Measurements from ENCODE around the gene GHRL.
"Not testable (repeated sequence)": the region's sequence is repeated elsewhere in the genome, so short reads cannot be mapped to it uniquely, and the experiment has no call there.

Gene GHRL

DNA sequence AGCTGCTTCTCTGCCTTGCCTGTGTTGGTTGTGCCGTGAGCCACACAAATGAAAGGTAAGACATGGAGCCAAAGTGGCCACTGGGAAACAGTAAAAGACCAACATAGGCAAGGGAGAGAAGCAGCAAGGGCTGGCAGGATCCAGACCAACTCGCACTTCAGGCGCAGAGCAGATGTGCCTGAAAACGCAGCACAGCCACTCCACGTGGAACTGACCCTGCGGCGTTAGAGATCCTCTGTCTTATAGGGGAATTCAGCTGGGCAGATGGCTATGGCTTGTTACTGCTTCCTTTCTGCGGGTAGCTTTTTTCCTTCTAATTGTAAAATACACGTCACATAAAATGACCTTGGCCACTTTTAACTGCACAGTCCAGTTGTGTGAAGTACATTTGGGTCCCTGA, 10.4 kb upstream of the GHRL start:
- TF ChIP-seq, protein P1, sequence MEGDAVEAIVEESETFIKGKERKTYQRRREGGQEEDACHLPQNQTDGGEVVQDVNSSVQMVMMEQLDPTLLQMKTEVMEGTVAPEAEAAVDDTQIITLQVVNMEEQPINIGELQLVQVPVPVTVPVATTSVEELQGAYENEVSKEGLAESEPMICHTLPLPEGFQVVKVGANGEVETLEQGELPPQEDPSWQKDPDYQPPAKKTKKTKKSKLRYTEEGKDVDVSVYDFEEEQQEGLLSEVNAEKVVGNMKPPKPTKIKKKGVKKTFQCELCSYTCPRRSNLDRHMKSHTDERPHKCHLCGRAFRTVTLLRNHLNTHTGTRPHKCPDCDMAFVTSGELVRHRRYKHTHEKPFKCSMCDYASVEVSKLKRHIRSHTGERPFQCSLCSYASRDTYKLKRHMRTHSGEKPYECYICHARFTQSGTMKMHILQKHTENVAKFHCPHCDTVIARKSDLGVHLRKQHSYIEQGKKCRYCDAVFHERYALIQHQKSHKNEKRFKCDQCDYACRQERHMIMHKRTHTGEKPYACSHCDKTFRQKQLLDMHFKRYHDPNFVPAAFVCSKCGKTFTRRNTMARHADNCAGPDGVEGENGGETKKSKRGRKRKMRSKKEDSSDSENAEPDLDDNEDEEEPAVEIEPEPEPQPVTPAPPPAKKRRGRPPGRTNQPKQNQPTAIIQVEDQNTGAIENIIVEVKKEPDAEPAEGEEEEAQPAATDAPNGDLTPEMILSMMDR (IDR thresholded peaks at IDR 0.05; ENCODE audit: insufficient read depth, low read depth, low read length, missing control alignments) = no peak
- no peak overlapping the region for H3K4me3 ChIP-seq (ENCODE audit: low read depth, low read length)
- DNase-seq (ENCODE audit: low read depth) = no peak

DNA sequence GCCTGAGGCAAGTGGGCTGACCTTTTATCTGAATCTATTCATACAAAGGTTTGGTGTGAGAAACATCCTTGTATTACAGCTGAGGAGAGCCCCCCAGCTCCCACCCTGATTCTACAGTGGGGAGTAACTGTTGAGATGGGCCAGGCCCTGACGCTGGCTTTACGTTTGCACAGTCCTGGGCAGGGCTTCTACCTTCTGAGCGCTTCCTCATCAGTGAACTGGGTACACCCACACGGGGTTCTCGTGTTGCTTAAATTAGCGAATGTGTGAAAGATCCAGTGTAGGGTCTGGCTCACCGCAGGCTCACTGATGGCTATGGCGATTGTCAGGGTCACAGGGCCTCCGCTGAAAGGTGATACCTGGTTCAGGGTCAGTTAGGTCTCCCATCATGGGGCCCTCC, 7.3 kb upstream of the GHRL start:
- TF ChIP-seq, protein P1 (IDR thresholded peaks at IDR 0.05; ENCODE audit: insufficient read depth, low read depth, low read length, missing control alignments) = no peak
- no peak for DNase-seq (ENCODE audit: low read depth)
- H3K4me3 ChIP-seq (ENCODE audit: low read depth, low read length) = no peak overlapping the region

DNA sequence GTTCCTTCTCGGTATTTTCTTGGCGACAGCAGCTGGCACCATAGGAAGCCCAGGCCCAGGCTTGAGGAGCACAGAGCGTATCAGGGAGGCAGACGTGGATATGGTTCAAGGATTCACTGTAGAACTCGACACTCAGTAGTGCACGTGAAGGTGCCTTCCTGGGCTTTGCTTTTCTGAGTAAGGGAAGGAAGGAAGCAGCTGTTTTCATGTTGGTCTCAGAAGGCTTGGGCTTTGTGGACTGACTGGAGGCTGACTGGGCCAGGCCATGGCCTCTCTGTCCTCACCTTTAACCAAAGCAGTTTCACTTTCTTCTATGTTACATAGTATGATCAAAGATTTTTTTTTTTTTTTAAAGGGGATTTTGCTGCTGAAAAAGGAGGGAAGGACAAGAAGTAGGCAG, 6.9 kb upstream of the GHRL start:
- H3K4me3 ChIP-seq (ENCODE audit: low read depth, low read length) = no peak overlapping the region
- TF ChIP-seq, protein P1 (IDR thresholded peaks at IDR 0.05; ENCODE audit: insufficient read depth, low read depth, low read length, missing control alignments) = no peak
- DNase-seq (ENCODE audit: low read depth) = peak; percentile 62

DNA sequence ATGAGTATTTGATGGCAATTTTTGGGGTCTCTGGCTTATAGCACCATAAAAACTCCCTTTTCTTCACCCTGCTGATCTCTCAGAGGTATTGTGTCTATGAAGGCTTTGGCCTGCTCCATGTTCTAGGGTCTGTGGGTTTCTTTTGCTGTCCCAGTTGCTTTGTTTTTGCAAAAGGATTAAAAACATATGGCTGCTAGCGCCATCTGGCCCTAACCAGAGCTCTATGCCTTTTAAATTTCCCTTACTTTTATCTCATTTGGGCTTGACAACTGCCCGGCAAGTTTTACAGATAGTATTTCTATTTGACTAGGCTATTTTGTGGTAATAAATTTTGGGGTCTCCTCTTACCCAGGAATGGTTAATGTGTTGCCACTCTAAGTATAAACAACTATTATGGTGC, 6.4 kb upstream of the GHRL start:
- TF ChIP-seq, protein P1 (IDR thresholded peaks at IDR 0.05; ENCODE audit: insufficient read depth, low read depth, low read length, missing control alignments) = no peak
- no peak overlapping the region for H3K4me3 ChIP-seq (ENCODE audit: low read depth, low read length)
- DNase-seq (ENCODE audit: low read depth) = no peak

DNA sequence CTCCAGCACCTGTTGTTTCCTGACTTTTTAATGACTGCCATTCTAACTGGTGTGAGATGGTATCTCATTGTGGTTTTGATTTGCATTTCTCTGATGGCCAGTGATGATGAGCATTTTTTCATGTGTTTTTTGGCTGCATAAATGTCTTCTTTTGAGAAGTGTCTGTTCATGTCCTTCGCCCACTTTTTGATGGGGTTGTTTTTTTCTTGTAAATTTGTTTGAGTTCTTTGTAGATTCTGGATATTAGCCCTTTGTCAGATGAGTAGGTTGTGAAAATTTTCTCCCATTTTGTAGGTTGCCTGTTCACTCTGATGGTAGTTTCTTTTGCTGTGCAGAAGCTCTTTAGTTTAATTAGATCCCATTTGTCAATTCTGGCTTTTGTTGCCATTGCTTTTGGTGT, 5.3 kb upstream of the GHRL start:
- H3K4me3 ChIP-seq (ENCODE audit: low read depth, low read length); DNase-seq (ENCODE audit: low read depth): not testable (repeated sequence)

DNA sequence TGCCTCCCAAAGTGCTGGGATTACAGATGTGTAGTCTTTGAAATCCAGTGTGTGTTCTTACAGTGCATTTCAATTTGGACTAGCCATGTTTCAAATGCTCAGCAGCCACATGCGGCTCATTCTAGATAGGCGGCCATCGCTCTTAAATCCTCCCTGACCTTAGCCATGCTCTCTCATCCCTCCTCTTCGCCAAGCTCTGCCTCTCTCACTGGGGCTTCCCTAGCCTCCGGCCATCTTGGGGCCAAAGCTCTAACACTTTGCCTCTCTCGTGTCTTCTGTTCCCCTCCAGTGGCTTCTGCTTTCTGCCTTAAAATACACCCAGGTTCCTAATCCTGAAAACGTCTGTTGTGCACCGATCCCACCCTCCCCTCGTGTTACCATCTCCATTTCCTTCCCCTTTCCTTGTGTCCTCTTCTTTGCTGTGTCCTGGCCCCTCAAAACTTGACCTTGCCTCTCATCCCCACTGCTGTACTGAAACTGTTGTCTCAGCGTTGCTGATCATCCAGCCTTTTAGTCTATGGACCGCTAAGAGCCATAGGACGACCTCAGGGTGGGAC, 1.4 kb upstream of the GHRL start:
- TF ChIP-seq, protein P1 (IDR thresholded peaks at IDR 0.05; ENCODE audit: insufficient read depth, low read depth, low read length, missing control alignments) = no peak
- no peak overlapping the region for H3K4me3 ChIP-seq (ENCODE audit: low read depth, low read length)
- no peak for DNase-seq (ENCODE audit: low read depth)

DNA sequence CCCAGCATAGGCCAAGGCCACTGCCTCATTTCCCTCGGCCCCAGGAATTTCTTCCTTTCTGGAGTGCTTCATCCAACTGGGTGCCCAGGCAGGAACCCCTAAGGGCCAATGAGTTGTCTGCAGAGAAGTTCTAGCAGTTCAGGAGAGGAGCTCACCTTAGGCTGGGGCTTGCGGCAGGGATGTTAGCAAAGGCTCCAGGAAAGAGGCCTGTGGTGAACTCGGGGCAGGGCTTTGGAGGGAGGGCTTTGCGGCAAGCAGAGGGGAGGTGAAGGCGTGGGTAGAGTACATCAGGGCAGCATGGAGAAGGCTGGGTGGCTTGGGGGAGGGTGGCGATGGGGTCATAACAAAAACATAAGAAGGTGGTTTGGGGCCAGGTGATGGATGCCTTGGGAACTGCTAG, 1.1 kb downstream of the GHRL start:
- no peak overlapping the region for H3K4me3 ChIP-seq (ENCODE audit: low read depth, low read length)
- TF ChIP-seq, protein P1 (IDR thresholded peaks at IDR 0.05; ENCODE audit: insufficient read depth, low read depth, low read length, missing control alignments) = no peak

More for the DNA sequence above, 1.1 kb downstream of the GHRL start:
- no peak for DNase-seq (ENCODE audit: low read depth)
